Breast epithelium (tissue), 4 donors: Measurements from ENCODE around the gene MAP4K2. TPM values are rescaled to one million over a fixed set of nuclear protein-coding genes. Genes with fewer than 3 reads are reported as not detected.

ENCODE experiments used
- DNase-seq, 2 donors: peaks; one replicate each; pipeline ENCODE4 v3.0.0-alpha.2; 2019; ENCODE audit warnings: low spot score in 2 of 2
- H3K27ac ChIP-seq, 2 donors: fragments of 200-600 bp; sonication (generic) in 1 of 2; one replicate each; pipeline ENCODE4 v1.5.1; 2016 to 2019; ENCODE audit warnings: mild to moderate bottlenecking in 1 of 2
- H3K27me3 ChIP-seq, 2 donors: fragments of 200-600 bp; sonication (generic) in 1 of 2; one replicate each; pipeline versions ENCODE4 v1.5.1 to v1.6.0; 2017 to 2019; ENCODE audit warnings: control low read depth in 1 of 2, mild to moderate bottlenecking in 1 of 2
- H3K36me3 ChIP-seq: fragments of 200-600 bp; one replicate; pipeline ENCODE4 v1.5.1; 2019
- H3K4me1 ChIP-seq, 2 donors: fragments of 200-600 bp; sonication (generic); one replicate each; pipeline ENCODE4 v1.5.1; 2016 to 2019; ENCODE audit warnings: control low read depth in 1 of 2
- H3K4me3 ChIP-seq, 3 donors: fragments of 200-600 bp; sonication (generic); 1 replicate in 2 of 3; 2 replicates in 1 of 3; pipeline ENCODE4 v1.5.1; 2016 to 2019; ENCODE audit warnings: mild to moderate bottlenecking in 3 of 3, moderate library complexity in 2 of 3
- H3K9me3 ChIP-seq, 2 donors: fragments of 200-600 bp; sonication (generic) in 1 of 2; one replicate each; pipeline ENCODE4 v1.5.1; 2016 to 2019; ENCODE audit warnings: control low read depth in 1 of 2
- CTCF ChIP-seq, 3 donors: fragments of 450-650 bp; IDR thresholded peaks; one replicate each; pipeline ENCODE4 v1.5.1; 2016 to 2017; ENCODE audit warnings: antibody characterized with exemption in 3 of 3, mild to moderate bottlenecking in 3 of 3, moderate library complexity in 3 of 3
- POLR2A ChIP-seq: fragments of 450-650 bp; IDR thresholded peaks from one replicate; pipeline ENCODE4 v1.6.1; 2016; ENCODE audit warnings: antibody characterized with exemption, mild to moderate bottlenecking, moderate library complexity
- POLR2AphosphoS5 ChIP-seq, 3 donors: sonication (generic); formaldehyde crosslinking; IDR thresholded peaks; one replicate each; pipeline ENCODE4 v1.6.1; 2017; ENCODE audit warnings: antibody characterized with exemption in 3 of 3
- intact Hi-C: fragments of 100-400 bp; cut with DNase I; formaldehyde crosslinking; loops from one replicate; pipeline ENCODE4 v1.15.1; 2023; ENCODE audit warnings: low total_unique reads
- total RNA-seq, 3 donors: library from RNA; depleted of rRNA; stranded (reverse); fragments of >200 nt; gene quantifications; one replicate each; pipeline ENCODE4 v1.1.0, GENCODE V29; 2016

The MAP4K2 gene
- 10 to 100 TPM in 2 of 3 donors, 1 to 10 TPM in 1; 7.7 to 16.1 (median 14.0) TPM for total RNA-seq

DNA sequence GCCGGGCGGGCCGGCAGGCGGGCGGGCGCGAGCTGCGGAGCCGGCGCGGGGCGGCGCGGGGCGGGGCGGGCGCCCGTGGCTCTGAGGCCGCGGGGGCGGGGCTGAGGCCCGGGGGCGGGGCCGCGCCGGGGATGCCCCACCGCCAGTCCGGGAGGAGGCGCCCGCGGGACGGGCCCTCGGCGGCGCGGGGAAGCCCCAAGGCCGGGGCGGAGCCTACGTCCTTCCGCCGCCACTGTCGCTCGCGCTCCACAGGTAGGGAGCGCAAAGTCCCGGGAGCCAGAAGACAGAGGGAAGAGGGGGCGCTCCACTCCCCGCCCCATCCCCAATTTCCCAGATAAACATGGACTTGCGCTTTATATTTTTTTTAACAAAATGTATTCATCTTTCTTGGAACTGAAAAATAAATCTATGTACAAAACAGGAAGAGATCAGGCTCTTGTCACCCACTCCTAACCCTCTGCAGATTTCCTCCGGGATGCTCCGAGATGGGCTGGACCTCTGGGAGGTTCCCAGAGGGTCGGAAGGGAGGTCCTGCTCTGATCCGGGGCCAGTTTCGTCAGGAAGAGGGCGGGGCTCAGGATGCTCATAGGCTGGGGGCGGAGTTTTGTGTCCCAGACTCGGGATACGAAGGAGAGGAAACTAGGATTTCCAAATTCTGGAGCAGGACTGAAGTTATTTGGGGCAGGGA, at the start of gene MAP4K2:
TSS of gene MAP4K2 (minus strand) at position 57 of the 688 bp plus-strand sequence. CDS start 65 bp downstream, outside the sequence.
- intact Hi-C loops, result no loop called here
- Histone ChIP-seq H3K36me3 (no peaks in the 10 kb centered on the region), H3K27ac (peak within 1 kb of the TSS; percentile 85), H3K4me1 (peaks cover 0 to 5% of the 10 kb centered on the region in 2 donors), H3K27me3 (no peaks in the 10 kb centered on the region), H3K4me3 (peak within 1 kb of the TSS; percentile 58 to 77 (median 67)), H3K9me3 (no peaks in the 10 kb centered on the region)
- TF ChIP-seq POLR2AphosphoS5 (IDR thresholded peaks at IDR 0.05) (peak in 2 of 3 donors; percentile 37 to 50), CTCF (IDR thresholded peaks at IDR 0.05) (peak in 1 of 3 donors; percentile 8), POLR2A (no peak)
- DNase-seq, result peak; percentile 75 to 88

GRCh38 chr11:64851831-64852351, 48.9 kb upstream of the MAP4K2 start:
- TF ChIP-seq POLR2A (no peak), CTCF (IDR thresholded peaks at IDR 0.05) (no peak), POLR2AphosphoS5 (IDR thresholded peaks at IDR 0.05) (no peak)
- intact Hi-C loops, result loop anchor here (10.0 kb wide), 1 partner anchor 163 kb away; the partner anchor contains the start of gene ARL2
- Histone ChIP-seq H3K36me3 (no peaks in the 10 kb centered on the region), H3K9me3 (no peaks in the 10 kb centered on the region), H3K4me3 (no peak overlapping the region), H3K27me3 (no peaks in the 10 kb centered on the region), H3K27ac (peak overlapping the region; percentile 42 to 69), H3K4me1 (peaks cover 26 to 39% of the 10 kb centered on the region in 2 donors)
- no peak for DNase-seq

- Histone ChIP-seq H3K4me1 (peaks cover 21 to 32% of the 10 kb centered on the region in 2 donors), H3K27me3 (no peaks in the 10 kb centered on the region), H3K9me3 (no peaks in the 10 kb centered on the region), H3K36me3 (no peaks in the 10 kb centered on the region), H3K27ac (peak overlapping the region; percentile 69), H3K4me3 (no peak overlapping the region)
- intact Hi-C loops, result loop anchor here (10.0 kb wide), 1 partner anchor 164 kb away; the partner anchor contains the start of gene ARL2
- TF ChIP-seq POLR2AphosphoS5 (IDR thresholded peaks at IDR 0.05) (no peak), POLR2A (no peak), CTCF (IDR thresholded peaks at IDR 0.05) (no peak)
- DNase-seq, result no peak
Observed at GRCh38 chr11:64850979-64851567, 48.1 kb upstream of the MAP4K2 start.

DNA sequence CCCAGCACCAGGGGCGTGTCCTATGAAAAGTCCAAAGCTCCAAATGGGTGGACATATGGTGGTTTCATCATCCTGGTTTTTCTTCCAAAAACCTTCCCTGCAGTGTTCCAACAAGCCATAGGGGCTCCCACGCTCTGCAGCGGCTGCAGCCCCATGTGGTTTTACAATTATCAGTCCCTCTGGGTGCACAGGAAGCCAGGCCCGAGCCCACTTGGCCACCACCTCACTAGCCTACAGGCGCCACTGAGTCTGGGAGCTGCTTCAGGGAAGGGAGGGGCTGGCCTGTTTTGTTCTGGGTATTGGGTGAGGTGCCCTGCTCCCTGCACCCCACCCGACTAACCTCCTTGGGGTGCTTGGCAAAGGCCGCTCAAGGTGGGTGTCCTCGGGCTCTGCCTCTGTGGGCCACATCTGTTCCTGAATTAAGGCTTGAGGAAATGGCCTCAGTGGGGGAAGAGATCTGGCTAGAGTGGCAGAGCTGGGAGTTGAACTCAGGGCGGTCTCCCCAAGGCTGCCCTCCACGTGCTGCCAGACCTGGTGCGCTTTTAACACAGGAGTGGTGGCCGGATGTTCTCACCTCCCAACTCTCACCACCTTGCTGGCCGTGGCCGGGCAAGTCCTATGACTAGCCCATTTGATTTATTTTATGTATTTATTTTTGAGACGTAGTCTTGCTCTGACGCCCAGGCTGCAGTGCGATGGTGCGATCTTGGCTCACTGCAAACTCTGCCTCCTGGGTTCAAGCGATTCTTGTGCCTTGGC, 46.8 kb upstream of the MAP4K2 start:
- Histone ChIP-seq H3K4me3 (no peak overlapping the region), H3K36me3 (no peaks in the 10 kb centered on the region), H3K4me1 (peaks cover 14 to 19% of the 10 kb centered on the region in 2 donors), H3K27me3 (no peaks in the 10 kb centered on the region), H3K9me3 (no peaks in the 10 kb centered on the region), H3K27ac (peak overlapping the region; percentile 29 to 69)
- DNase-seq, result no peak
- intact Hi-C loops, result loop anchor here (5.0 to 10.0 kb wide), 2 partner anchors 48 to 165 kb away; partner anchors contain the start of gene ARL2
- no peak for TF ChIP-seq POLR2AphosphoS5 (IDR thresholded peaks at IDR 0.05)
- no peak for TF ChIP-seq POLR2A
- no peak for TF ChIP-seq CTCF (IDR thresholded peaks at IDR 0.05)
